GM18907 (cell line): ENCODE measurements around the gene NUDT9.
"Not testable (repeated sequence)": the region's sequence is repeated elsewhere in the genome, so short reads cannot be mapped to it uniquely, and the experiment has no call there.

Experiments
- ATAC-seq: cut with Tn5 transposase; IDR thresholded peaks from one replicate; pipeline ENCODE4 v1.9.1; 2021; ENCODE audit warnings: mild to moderate bottlenecking, moderate library complexity; ENCODE audit not compliant: unreplicated experiment

Gene NUDT9

DNA sequence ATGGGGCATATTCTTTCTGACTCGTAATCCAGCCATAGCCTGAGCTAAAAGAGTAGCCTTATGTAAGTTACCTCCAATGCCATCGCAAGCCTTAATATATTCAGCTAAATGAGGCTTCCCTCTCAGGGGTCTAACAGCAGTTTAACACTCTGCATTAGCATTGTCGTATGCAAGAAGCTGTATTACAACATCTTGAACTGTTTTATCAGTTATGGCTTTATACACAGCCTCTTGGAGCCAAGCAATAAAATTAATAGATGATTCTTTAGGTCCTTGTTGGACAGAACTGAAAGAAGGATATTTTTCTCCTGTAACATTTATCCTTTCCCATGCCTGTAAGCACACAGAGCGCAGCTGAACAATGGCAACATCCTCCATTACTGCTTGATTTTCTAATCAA, 15.5 kb upstream of the NUDT9 start:
- not testable (repeated sequence) for ATAC-seq

DNA sequence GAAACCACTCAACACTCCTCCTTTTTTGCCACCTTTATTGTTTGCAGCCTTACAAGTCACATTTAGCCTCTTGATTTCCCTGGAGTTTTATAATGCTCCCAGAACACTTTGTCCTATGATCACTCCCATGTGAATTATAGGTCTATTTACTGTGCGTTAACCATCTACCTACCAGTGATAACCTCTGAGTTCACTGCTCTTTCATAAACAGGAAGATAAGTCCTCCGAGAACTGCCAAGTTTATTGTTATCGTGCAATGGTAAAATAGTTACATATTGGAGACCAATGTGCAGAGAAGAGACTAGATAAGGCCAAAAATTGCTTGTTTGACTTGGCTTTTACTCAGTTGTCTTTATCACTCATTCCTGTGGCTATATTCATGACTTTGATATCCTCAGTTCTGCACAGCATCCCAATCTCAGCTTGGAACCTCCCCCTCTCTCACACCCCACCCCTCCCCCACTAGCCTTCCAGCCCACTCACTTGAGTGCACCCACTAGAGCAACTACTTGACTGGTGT, 12.9 kb upstream of the NUDT9 start:
- ATAC-seq, result no peak

DNA sequence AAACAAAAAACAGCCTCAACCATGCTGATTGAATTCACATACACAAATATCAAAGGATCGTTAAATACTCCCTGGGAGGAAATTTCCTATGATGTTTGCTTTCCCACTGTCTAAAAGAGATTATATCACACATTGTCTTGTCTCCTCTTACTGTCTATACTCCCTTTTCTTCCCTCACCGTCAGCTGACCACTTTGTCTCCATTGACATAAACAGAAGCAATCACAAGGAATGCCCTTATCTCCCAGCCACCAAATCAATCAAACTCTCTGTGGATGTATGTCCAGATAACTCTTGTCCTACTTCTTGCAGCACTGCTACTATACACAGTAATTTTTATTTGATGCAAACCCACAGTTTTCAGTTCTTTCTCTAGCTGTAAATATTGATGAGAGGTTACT, 12.2 kb upstream of the NUDT9 start:
- ATAC-seq, result no peak

DNA sequence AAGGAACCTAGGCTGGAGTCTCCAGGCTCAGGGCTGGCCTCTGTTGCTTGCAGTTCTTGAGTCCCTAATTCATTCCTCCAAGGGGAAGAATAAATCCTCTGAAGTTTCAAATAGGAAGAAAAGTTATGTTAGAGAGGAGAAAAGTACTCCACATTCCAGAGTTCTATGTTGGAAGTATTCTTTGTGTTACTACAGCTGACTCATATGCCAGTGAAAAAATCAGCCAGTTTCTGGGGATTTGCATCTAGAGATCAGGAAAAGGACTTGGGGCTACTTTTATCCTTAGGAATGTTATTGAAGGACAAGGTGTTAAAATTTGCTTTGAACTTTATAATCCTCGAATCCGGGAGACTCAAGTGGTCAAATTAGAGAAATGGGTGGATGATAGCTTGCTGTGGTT, 11.7 kb upstream of the NUDT9 start:
- ATAC-seq, result no peak

DNA sequence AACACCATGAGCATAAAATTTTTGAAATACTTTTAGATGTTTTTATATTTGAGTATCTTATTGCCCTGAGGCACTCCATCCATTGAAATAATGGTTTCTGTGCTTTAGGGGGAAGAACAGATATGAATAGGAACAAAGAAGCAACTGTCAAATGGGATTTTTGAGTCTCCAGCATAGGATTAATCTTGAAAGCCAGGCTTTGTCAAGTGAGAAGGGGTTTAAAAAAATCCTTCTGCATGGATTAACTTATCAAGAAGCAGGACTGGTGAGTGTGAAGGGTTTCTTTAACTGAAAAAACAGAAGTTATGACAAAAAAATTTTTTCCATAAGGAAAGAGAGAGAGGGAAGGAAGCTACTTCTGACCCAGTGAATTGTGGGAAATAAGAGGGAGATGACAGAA, 7.6 kb upstream of the NUDT9 start:
- ATAC-seq, result no peak

- ATAC-seq, result no peak
Measured at GRCh38 chr4:87416965-87417364, 5.4 kb upstream of the NUDT9 start.

DNA sequence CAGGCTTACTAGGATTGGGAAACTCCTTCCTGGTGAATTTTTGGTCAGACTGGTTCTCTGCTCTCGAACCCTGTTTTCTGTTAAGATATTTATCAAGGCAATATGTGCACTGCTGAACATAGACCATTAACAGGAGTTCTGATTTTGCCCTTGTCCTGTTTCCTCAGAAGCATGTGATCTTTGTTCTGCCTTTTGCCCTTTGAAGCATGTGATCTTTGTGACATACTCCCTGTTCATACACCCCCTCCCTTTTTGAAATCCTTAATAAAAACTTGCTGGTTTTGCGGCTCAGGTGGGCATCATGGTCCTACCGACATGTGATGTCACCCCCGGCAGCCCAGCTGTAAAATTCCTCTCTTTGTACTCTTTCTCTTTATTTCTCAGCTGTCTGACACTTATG, 4.0 kb upstream of the NUDT9 start:
- not testable (repeated sequence) for ATAC-seq

DNA sequence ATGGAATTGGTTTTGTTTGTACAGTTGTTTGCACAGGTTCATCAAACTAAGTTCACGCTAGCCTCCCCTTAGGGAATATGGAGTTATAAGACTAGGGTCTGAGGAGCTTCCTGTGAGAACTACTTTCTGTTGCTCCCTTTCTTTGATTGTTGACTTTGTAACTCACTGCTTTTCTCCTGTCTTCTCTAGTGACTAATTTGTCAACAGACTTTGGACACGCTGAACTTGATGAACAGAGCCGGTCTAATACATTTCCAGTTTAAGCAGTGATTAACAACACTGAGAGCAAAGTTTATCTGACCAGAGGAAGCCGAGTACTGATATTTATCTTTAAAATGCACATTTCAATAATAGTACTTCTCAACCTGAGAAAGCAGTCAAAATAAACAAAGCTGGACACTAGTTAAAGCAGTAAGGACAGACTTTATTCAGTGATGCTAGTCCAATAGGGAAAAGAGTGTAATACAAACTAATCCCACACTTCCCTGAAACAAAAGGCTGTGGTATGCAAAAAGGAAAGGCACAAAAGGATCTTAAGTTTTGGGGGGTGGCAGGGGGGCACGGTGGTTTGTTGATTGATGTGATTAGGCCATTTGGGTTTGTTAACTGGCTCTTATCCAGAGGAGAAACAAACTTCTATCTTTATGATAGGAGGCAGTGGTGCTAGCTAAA, 2.7 kb upstream of the NUDT9 start:
- ATAC-seq, result no peak

DNA sequence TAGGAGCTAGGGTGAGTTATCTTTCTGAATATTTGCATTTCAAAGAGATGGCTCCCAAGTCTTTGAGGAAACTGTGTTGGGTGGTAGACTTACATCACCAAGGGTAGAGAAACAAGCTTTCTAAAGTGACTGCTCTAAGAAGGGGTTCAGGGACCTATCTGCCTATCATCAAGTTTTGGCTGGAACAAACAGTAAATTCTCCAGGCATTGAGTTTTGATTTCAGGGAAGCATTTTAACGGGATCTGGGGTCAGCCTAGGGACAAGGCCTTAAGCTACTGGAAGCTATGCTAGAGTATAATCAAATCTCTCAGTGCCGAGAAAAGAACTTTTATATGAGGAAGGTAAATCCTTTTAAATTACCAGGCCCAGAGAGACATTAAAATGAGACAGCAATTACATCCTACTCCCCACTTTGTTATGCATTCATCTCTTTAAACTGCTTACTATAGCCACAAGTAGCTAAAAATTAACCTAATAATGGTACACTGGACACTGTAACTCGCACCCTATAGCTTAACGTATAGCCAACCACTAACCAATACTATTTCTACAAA, 2.0 kb upstream of the NUDT9 start:
- ATAC-seq, result no peak

DNA sequence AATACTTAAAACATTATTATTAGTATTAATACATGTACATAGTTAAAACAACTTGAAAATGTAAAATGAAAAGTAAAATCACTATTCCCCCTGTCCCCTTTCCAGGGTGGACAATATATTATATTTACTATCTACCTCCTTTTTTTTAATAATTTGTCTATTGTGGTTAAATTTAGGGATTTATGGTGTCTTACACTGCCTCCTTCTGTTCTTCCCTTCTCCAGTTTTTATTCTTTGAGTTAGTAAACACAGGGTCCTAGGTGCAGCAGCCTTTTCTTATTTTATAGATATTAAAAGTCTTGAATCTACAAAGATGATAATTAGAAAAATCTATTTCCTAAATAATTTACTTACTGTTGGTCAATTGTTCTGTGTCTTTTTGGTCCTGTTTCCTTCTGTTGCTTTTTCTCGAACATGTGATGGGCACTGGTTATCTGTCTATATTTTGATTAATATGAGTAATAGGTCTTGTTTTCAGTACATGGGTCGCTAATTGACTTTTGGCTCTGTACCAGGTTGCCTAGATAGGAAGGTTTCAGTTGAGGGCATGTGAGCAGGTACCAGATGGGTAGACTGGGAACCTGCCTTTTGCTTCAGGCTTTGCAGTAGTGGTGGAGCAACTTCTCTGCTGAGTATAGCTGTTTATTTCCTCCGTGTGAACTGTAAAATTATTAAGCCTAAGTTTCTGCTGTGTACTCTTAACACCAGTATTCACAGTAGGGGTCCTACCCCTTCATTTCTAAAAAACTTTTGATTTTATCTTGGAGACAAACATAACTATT, 1.1 kb downstream of the NUDT9 start:
- no peak for ATAC-seq

- not testable (repeated sequence) for ATAC-seq
Measured at GRCh38 chr4:87424099-87424543, 1.7 kb downstream of the NUDT9 start.

GRCh38 chr4:87425711-87426110, 3.3 kb downstream of the NUDT9 start:
- ATAC-seq, result no peak

DNA sequence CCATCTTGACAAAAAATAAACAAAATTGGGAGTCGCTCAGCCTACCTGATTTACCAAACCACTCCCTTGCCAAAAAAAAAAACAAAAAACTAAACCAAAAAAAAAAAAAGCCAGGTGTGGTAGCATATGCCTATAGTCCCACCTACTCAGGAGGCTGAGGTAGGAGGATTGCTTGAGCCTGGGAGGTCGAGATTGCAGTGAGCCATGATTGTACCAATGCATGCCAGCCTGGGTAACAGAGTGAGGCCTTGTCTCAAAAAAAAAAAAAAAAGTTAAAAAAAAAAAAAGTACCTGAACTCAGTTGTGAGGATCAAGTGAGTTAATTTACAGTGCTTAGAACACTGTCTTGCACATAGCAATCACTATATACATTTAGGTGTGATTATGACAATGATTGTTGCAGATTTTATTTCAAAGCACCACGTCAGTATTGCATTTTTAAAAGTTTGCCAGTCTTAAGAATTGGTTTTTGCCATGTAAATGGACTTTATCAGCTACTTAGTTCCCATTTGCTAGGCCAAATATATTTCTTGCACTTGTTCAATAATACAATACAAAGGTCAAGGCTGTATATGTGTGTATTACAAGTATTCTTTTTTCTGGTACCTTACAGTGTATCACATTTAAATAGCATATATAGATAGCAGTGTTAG, 4.6 kb downstream of the NUDT9 start:
- no peak for ATAC-seq

DNA sequence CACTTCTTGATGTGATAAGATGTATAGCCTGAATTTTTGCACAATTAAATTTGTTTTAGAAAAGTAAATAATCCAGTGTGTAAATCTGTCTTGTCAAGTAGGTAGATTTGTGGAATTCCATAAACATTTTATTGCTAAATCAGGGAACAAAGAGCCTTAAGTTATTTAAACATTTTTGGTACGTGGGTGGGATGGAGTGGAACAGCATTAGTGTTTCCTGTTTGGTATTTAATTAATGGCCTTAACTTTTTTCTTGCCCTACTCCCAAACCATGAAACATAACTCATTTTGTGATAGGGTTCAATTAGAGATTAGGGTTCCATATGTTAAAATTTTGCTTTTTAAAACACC, 5.1 kb downstream of the NUDT9 start:
- no peak for ATAC-seq

- ATAC-seq, result no peak
Measured at GRCh38 chr4:87428979-87429378, 6.6 kb downstream of the NUDT9 start.

DNA sequence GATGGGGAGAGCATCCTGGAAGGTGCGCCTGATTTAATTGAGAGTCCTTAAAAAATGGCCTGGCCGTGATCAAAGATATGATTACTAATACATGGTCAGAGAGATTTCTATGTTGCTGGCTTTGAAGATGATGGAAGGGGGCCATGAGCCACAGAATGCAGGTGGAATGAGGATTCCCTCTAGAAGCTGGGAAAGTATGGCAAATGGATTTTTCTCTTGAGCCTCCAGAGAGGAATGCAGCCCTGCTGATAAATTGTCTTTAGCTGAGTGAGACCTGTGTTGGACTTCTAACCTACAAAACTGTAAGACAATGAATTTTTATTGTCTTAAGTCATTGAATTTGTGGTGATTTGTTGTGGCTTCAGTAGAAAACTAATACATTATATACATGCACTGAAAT, 7.7 kb downstream of the NUDT9 start:
- no peak for ATAC-seq

DNA sequence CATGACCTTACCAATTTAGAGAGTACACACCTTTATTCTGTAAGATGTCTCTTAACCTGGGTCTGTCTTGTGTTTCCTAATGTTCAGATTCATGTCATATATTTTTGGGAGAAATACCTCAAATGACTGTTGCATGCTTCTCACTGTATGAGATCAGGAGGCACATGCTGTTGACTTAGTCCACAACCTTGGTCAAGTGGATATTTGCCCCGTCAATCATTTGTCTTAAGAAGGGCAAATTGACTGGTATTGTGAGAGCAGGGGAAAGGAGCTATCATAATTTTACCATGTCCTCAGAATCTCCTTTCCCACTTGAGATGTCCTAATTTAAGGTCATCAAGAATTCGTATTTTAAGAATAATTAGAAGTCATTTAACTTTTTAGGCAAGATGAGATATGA, 11.0 kb downstream of the NUDT9 start:
- ATAC-seq, result no peak

GRCh38 chr4:87442889-87443288, 20.5 kb downstream of the NUDT9 start:
- ATAC-seq, result no peak

- no peak for ATAC-seq
Measured at GRCh38 chr4:87444741-87445140, 22.4 kb downstream of the NUDT9 start.

DNA sequence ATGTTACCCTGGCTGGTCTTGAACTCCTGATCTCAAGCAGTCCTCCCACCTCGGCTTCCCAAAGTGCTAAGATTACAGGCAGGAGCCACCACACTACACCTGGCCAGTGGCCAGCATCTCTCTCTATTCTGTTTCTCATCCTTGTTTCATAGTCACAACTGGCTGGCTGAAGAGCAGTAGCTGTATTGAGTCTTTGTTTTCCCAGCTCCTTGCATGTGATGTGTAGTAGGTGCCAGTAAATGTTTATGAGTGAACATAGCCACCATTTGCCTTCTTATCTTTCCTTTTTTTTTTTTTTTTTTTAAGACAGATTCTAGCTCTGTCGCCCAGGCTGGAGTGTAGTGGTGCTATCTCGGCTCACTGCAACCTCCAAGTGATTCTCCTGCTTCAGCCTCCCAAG, 23.6 kb downstream of the NUDT9 start:
- ATAC-seq, result no peak

DNA sequence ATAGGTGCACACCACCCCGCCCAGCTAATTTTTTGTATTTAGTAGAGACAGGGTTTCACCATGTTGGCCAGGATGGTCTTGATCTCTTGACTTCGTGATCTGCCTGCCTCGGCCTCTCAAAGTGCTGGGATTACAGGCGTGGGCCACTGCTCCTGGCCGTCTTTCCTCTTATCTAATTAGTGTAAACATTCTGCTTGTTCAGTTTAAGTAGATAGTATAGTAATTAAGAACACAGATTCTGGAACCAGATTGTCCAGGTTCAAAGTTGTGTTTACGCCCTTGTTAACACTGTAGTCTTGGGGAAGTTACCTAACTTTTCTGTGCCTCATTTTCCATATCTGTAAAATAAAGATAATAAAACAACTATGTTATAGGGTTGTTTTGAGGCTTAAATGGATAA, 24.0 kb downstream of the NUDT9 start:
- not testable (repeated sequence) for ATAC-seq

- no peak for ATAC-seq
Measured at GRCh38 chr4:87451537-87451936, 29.2 kb downstream of the NUDT9 start.
